Astrocyte (in vitro differentiated cells and primary cell): ENCODE results near the gene ITGA3. TPM values are rescaled to one million over a fixed set of nuclear protein-coding genes. Genes with fewer than 3 reads are reported as not detected.

Source experiments
- DNase-seq: peaks from one replicate; pipeline ENCODE4 v3.0.0-alpha.2; 2010; ENCODE audit warnings: low read depth
- FAIRE-seq: peaks from 2 replicates; lab custom pipeline; 2011; peaks lifted over from hg19 to GRCh38; lab: Jason Lieb, UNC
- H2AFZ ChIP-seq: 2 replicates; pipeline ENCODE4 v1.6.0; 2012; ENCODE audit warnings: low read depth, low read length, inconsistent platforms
- H3K27ac ChIP-seq: 2 replicates; pipeline ENCODE4 v1.5.1; 2011; ENCODE audit warnings: low read depth, low read length, inconsistent platforms
- H3K27me3 ChIP-seq: 2 replicates; pipeline ENCODE4 v1.6.0; 2011; ENCODE audit warnings: low read length, inconsistent platforms; ENCODE audit not compliant: insufficient read depth
- H3K36me3 ChIP-seq: 2 replicates; pipeline ENCODE4 v1.5.1; 2011; ENCODE audit warnings: low read length, inconsistent platforms; ENCODE audit not compliant: insufficient read depth
- H3K4me1 ChIP-seq: 2 replicates; pipeline ENCODE4 v1.5.1; 2011; ENCODE audit warnings: low read length, inconsistent platforms; ENCODE audit not compliant: insufficient read depth
- H3K4me2 ChIP-seq: 2 replicates; pipeline ENCODE4 v1.6.0; 2012; ENCODE audit warnings: low read length, inconsistent platforms
- H3K4me3 ChIP-seq: 2 replicates; pipeline ENCODE4 v1.5.1; 2011; ENCODE audit warnings: low read depth, mild to moderate bottlenecking, low read length, inconsistent platforms; ENCODE audit not compliant: insufficient read depth
- H3K79me2 ChIP-seq: 2 replicates; pipeline ENCODE4 v1.6.0; 2012; ENCODE audit warnings: mild to moderate bottlenecking, low read length, inconsistent platforms; ENCODE audit not compliant: insufficient read depth
- H3K9ac ChIP-seq: 2 replicates; pipeline ENCODE4 v1.6.0; 2012; ENCODE audit warnings: mild to moderate bottlenecking, low read length, inconsistent platforms
- H3K9me3 ChIP-seq: 2 replicates; pipeline ENCODE4 v1.5.1; 2012; ENCODE audit warnings: low read depth, mild to moderate bottlenecking, low read length, inconsistent platforms; ENCODE audit not compliant: insufficient read depth
- H4K20me1 ChIP-seq: 2 replicates; pipeline ENCODE4 v1.6.0; 2012; ENCODE audit warnings: low read length, inconsistent platforms; ENCODE audit not compliant: insufficient read depth
- H3K27ac Mint-ChIP-seq: one replicate; pipeline ENCODE4 v1.8.0; 2021; ENCODE audit warnings: mild to moderate bottlenecking, mixed read lengths; ENCODE audit not compliant: unreplicated experiment
- H3K27me3 Mint-ChIP-seq: one replicate; pipeline ENCODE4 v1.8.0; 2021; ENCODE audit warnings: low read depth, mixed read lengths; ENCODE audit not compliant: unreplicated experiment
- H3K36me3 Mint-ChIP-seq: one replicate; pipeline ENCODE4 v1.8.0; 2021; ENCODE audit warnings: low read depth, mixed read lengths; ENCODE audit not compliant: unreplicated experiment
- H3K4me1 Mint-ChIP-seq: one replicate; pipeline ENCODE4 v1.8.0; 2021; ENCODE audit warnings: low read depth, mixed read lengths; ENCODE audit not compliant: unreplicated experiment
- H3K4me3 Mint-ChIP-seq: one replicate; pipeline ENCODE4 v1.8.0; 2021; ENCODE audit warnings: mild to moderate bottlenecking, moderate library complexity, mixed read lengths; ENCODE audit not compliant: unreplicated experiment
- H3K9me3 Mint-ChIP-seq: one replicate; pipeline ENCODE4 v1.8.0; 2021; ENCODE audit warnings: mild to moderate bottlenecking, mixed read lengths; ENCODE audit not compliant: unreplicated experiment
- EZH2 ChIP-seq: IDR thresholded peaks from 2 replicates; pipeline ENCODE4 v1.6.1; 2012; ENCODE audit warnings: mild to moderate bottlenecking, low read length, inconsistent platforms; ENCODE audit not compliant: insufficient read depth
- total RNA-seq: library from RNA; stranded (reverse); gene quantifications from 2 replicates; pipeline ENCODE4 v1.2.1, GENCODE V29; 2021
- TF ChIP-seq, protein P1 (sequence below): IDR thresholded peaks from 2 replicates; pipeline ENCODE4 v1.5.1; 2011; ENCODE audit warnings: low read depth, mild to moderate bottlenecking, inconsistent platforms, low read length, moderate library complexity; ENCODE audit not compliant: insufficient read depth

ITGA3 gene
- total RNA-seq, 1 donor from 2014 or later, result 319 TPM

DNA sequence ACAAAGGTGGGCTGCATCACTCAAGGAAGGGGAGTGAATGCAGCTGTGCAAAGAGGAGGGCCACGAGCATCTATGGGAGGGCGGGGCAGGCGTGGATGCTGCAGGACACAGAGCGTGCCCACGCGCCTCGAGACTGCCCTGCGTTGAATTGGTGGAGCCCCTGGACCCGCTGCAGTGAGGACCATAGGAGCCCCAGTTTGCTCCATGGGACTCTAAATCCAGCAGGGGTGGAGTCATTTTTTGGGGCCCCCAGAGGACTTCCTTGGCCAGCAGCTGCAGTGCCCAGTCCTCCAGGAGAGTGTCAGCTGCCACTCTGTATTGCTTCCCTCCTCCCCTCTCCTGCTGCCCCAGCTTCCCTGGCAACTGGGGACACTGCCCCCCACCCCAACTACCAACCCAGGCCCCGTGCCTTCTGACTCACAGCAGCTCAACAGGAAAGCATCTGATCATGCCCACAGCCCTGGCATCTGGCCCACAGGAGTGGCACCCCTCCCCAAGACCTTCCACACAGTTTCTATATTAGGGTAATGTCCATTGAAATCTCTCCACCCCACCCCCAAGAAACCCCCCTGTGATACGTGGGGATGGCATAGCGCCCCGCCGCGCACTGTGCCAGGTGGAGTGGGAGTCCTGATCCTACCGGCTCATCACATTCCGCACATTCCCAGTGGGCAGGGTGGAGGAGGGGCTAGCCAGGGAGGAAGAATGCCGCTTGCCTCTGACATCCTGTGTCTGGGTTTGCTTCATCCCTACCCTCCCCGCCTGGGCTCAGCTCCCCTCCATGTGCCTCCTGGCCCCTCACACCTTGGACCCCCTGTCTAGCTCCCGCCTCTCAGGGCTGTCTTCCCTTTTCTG lies 27.8 kb upstream of the ITGA3 start:
- Histone ChIP-seq H3K27ac (peak overlapping the region; percentile 80), H3K9ac (peak overlapping the region; percentile 20), H4K20me1 (no peaks in the 10 kb centered on the region), H3K4me1 (peaks cover 23% of the 10 kb centered on the region), H3K36me3 (no peaks in the 10 kb centered on the region), H3K27me3 (no peaks in the 10 kb centered on the region), H2AFZ (peak overlapping the region; percentile 50), H3K4me3 (no peak overlapping the region), H3K9me3 (peaks cover 5% of the 10 kb centered on the region), H3K79me2 (no peaks in the 10 kb centered on the region), H3K4me2 (peak overlapping the region; percentile 84)
- peak overlapping the region; percentile 74 for H3K4me3 Mint-ChIP-seq
- no peaks in the 10 kb centered on the region for H3K9me3 Mint-ChIP-seq
- peak; percentile 52 for DNase-seq
- no peaks in the 10 kb centered on the region for H3K36me3 Mint-ChIP-seq
- peaks cover 26% of the 10 kb centered on the region for H3K4me1 Mint-ChIP-seq
- H3K27me3 Mint-ChIP-seq, result no peaks in the 10 kb centered on the region
- H3K27ac Mint-ChIP-seq, result peak overlapping the region; percentile 94
- TF ChIP-seq EZH2, result no peak
- TF ChIP-seq, protein P1, sequence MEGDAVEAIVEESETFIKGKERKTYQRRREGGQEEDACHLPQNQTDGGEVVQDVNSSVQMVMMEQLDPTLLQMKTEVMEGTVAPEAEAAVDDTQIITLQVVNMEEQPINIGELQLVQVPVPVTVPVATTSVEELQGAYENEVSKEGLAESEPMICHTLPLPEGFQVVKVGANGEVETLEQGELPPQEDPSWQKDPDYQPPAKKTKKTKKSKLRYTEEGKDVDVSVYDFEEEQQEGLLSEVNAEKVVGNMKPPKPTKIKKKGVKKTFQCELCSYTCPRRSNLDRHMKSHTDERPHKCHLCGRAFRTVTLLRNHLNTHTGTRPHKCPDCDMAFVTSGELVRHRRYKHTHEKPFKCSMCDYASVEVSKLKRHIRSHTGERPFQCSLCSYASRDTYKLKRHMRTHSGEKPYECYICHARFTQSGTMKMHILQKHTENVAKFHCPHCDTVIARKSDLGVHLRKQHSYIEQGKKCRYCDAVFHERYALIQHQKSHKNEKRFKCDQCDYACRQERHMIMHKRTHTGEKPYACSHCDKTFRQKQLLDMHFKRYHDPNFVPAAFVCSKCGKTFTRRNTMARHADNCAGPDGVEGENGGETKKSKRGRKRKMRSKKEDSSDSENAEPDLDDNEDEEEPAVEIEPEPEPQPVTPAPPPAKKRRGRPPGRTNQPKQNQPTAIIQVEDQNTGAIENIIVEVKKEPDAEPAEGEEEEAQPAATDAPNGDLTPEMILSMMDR, result no peak
- FAIRE-seq, result no peak

DNA sequence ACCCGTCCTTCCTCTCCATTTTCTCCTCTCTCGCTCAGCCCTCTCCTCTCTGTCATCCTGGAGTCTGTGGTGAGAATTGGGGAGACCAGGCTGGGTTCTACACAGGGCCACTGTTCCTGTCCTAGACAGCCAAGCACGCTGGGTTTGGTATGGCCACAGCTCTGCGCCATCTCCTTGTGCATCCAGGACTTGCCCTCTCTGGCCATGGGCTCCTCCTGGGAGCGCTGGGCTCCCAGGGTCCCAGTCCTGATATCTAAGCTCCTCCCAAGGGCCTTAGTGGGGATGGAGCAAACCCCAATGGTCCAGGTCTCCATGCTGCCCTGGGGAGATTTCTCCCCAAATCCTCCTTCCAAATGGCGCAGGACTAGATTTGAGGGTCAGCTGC lies 27.2 kb upstream of the ITGA3 start:
- no peak for DNase-seq
- Histone ChIP-seq H3K4me1 (peaks cover 23% of the 10 kb centered on the region), H3K27ac (peak overlapping the region; percentile 80), H3K36me3 (no peaks in the 10 kb centered on the region), H3K9me3 (peaks cover 5% of the 10 kb centered on the region), H3K4me2 (peak overlapping the region; percentile 84), H3K27me3 (no peaks in the 10 kb centered on the region), H4K20me1 (no peaks in the 10 kb centered on the region), H2AFZ (peak overlapping the region; percentile 50), H3K79me2 (no peaks in the 10 kb centered on the region), H3K4me3 (no peak overlapping the region), H3K9ac (peak overlapping the region; percentile 20)
- Mint-ChIP-seq H3K4me3 (peak overlapping the region; percentile 13), H3K27ac (peak overlapping the region; percentile 93), H3K36me3 (no peaks in the 10 kb centered on the region), H3K9me3 (no peaks in the 10 kb centered on the region), H3K27me3 (no peaks in the 10 kb centered on the region), H3K4me1 (peaks cover 26% of the 10 kb centered on the region)
- FAIRE-seq, result no peak
- TF ChIP-seq, protein P1, result no peak
- TF ChIP-seq EZH2, result no peak

DNA sequence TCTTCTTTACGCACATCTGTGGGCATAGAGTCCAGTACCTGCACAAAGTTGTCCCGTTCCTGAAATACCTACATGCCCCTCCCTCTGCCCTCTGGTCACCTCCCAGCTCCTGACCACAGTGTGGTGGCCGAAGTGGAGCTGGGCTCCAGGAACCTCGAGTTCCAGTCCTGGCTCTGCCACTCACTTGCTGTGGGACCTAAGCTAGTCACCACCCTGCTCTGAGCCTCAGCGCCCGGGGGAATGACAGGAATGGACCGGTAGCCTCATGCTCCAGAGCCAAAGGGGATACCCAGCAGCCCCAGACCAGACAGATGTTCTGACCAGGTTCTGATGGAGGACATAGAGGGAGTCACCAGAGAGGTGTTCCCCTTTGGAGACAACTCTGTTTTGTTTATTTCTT lies 26.7 kb upstream of the ITGA3 start:
- no peaks in the 10 kb centered on the region for H3K27me3 ChIP-seq
- no peak overlapping the region for H3K4me2 ChIP-seq
- no peak for FAIRE-seq
- H3K4me1 Mint-ChIP-seq, result peaks cover 30% of the 10 kb centered on the region
- no peaks in the 10 kb centered on the region for H3K36me3 Mint-ChIP-seq
- H3K36me3 ChIP-seq, result no peaks in the 10 kb centered on the region
- no peak overlapping the region for H3K27ac Mint-ChIP-seq
- H3K27me3 Mint-ChIP-seq, result peaks cover 2% of the 10 kb centered on the region
- no peaks in the 10 kb centered on the region for H3K79me2 ChIP-seq
- H3K9me3 ChIP-seq, result peaks cover 5% of the 10 kb centered on the region
- H3K4me1 ChIP-seq, result peaks cover 23% of the 10 kb centered on the region
- no peak overlapping the region for H3K27ac ChIP-seq
- H3K9me3 Mint-ChIP-seq, result no peaks in the 10 kb centered on the region
- no peak overlapping the region for H3K4me3 ChIP-seq
- no peaks in the 10 kb centered on the region for H4K20me1 ChIP-seq
- H3K4me3 Mint-ChIP-seq, result no peak overlapping the region
- TF ChIP-seq EZH2, result no peak
- TF ChIP-seq, protein P1, result no peak
- H3K9ac ChIP-seq, result no peak overlapping the region
- no peak overlapping the region for H2AFZ ChIP-seq
- DNase-seq, result no peak
